Fibroblast of skin of abdomen (primary cell): ENCODE results near the gene HOXB8.

Experiments used
- DNase-seq: peaks from one replicate; pipeline ENCODE4 v3.0.0-alpha.2; 2013

HOXB8 gene

GRCh38 chr17:48610282-48611211 lies 4.5 kb downstream of the HOXB8 start, which contains the start of gene HOXB7:
Gene HOXB7 (minus strand): TSS chr17:48611017. CDS start chr17:48610918, 99 bp downstream.
- DNase-seq = peak; percentile 80

GRCh38 chr17:48609759-48610281 lies 5.3 kb downstream of the HOXB8 start:
- DNase-seq = no peak

GRCh38 chr17:48609033-48609432 lies 6.1 kb downstream of the HOXB8 start:
- DNase-seq = no peak

- no peak for DNase-seq
Measured at GRCh38 chr17:48608494-48608834, 6.6 kb downstream of the HOXB8 start.

- DNase-seq = no peak
Measured at GRCh38 chr17:48606892-48607614, 8.0 kb downstream of the HOXB8 start.

GRCh38 chr17:48605991-48606891 lies 8.9 kb downstream of the HOXB8 start:
- no peak for DNase-seq

GRCh38 chr17:48605409-48605919 lies 9.6 kb downstream of the HOXB8 start:
- no peak for DNase-seq

GRCh38 chr17:48604770-48605329 lies 10.2 kb downstream of the HOXB8 start, which contains the start of gene HOXB6:
Gene HOXB6 (minus strand): TSS chr17:48604986. CDS start chr17:48598150, 6,836 bp downstream.
- DNase-seq = peak; percentile 85

- no peak for DNase-seq
Measured at GRCh38 chr17:48603959-48604769, 10.9 kb downstream of the HOXB8 start.

GRCh38 chr17:48601539-48602425 lies 13.3 kb downstream of the HOXB8 start:
- DNase-seq = no peak

- no peak for DNase-seq
Measured at GRCh38 chr17:48601207-48601538, 13.9 kb downstream of the HOXB8 start.

- DNase-seq = no peak
Measured at GRCh38 chr17:48600244-48601098, 14.6 kb downstream of the HOXB8 start.

- DNase-seq = no peak
Measured at GRCh38 chr17:48599354-48599753, 15.7 kb downstream of the HOXB8 start.

GRCh38 chr17:48598736-48599135 lies 16.4 kb downstream of the HOXB8 start:
- no peak for DNase-seq

- DNase-seq = peak; percentile 89
Measured at GRCh38 chr17:48597778-48598631, 17.1 kb downstream of the HOXB8 start.

- DNase-seq = no peak
Measured at GRCh38 chr17:48597528-48597777, 17.6 kb downstream of the HOXB8 start.

GRCh38 chr17:48596735-48597527 lies 18.2 kb downstream of the HOXB8 start:
- peak; percentile 88 for DNase-seq
